GM13977 (cell line): Measurements from ENCODE around the gene EPN3.

Experiments
- DNase-seq: peaks from one replicate; pipeline ENCODE4 v3.0.0; 2012; ENCODE audit warnings: low spot score
- CTCF ChIP-seq: IDR thresholded peaks from 2 replicates; pipeline ENCODE4 v1.5.1; 2012; ENCODE audit warnings: mild to moderate bottlenecking, control low read depth; ENCODE audit not compliant: insufficient read depth; ENCODE audit errors: extremely low read depth, missing control alignments
- in situ Hi-C: fragments of 300-500 bp; cut with MboI; formaldehyde crosslinking; loops from one replicate; pipeline ENCODE4 v1.12.0; 2022; ENCODE audit warnings: low sequenced_read_pairs, low pct_unique_long_range_greater_than_20kb, mixed read lengths, inconsistent platforms; ENCODE audit not compliant: unreplicated experiment

The EPN3 gene

GRCh38 chr17:50537721-50538548, 5.4 kb downstream of the EPN3 start:
- TF ChIP-seq CTCF, result no peak
- no peak for DNase-seq
- in situ Hi-C loops, result no loop called here

GRCh38 chr17:50538549-50539410, 6.2 kb downstream of the EPN3 start:
- TF ChIP-seq CTCF, result no peak
- DNase-seq, result no peak
- in situ Hi-C loops, result no loop called here

GRCh38 chr17:50539762-50540559, 7.4 kb downstream of the EPN3 start:
- in situ Hi-C loops, result no loop called here
- no peak for DNase-seq
- TF ChIP-seq CTCF, result no peak

GRCh38 chr17:50540560-50541401, 8.2 kb downstream of the EPN3 start:
- in situ Hi-C loops, result no loop called here
- DNase-seq, result no peak
- no peak for TF ChIP-seq CTCF

- in situ Hi-C loops, result no loop called here
- no peak for TF ChIP-seq CTCF
- DNase-seq, result no peak
Observed at GRCh38 chr17:50541402-50541715, 8.8 kb downstream of the EPN3 start.
